ENCODE measurements around the gene AKNAD1.

GRCh38 chr1:108901106-108901505 lies 44.2 kb upstream of the AKNAD1 start:
- TF ChIP-seq POLR2A (IDR thresholded peaks at IDR 0.05), result no peak
- no peak for TF ChIP-seq CTCF (IDR thresholded peaks at IDR 0.05)
- TF ChIP-seq EP300 (IDR thresholded peaks at IDR 0.05), result no peak

Data from suprapubic skin (tissue), 3 donors.